Adrenal gland (tissue), 12 donors: ENCODE data around the gene SEMA3F. TPM values are rescaled to one million over a fixed set of nuclear protein-coding genes. Genes with fewer than 3 reads are reported as not detected.

Source experiments
- DNase-seq, 7 donors: peaks; one replicate each; pipeline ENCODE4 v3.0.0-alpha.2; 2019 to 2020
- H3K27ac ChIP-seq, 5 donors: fragments of 200-600 bp; sonication (generic) in 4 of 5; 1 replicate in 3 of 5; 2 replicates in 2 of 5; pipeline versions ENCODE4 v1.5.1 to v1.8.0; 2016 to 2020; ENCODE audit warnings: mild to moderate bottlenecking in 1 of 5
- H3K27me3 ChIP-seq: fragments of 200-600 bp; 2 replicates; pipeline ENCODE4 v1.8.0; 2021
- H3K36me3 ChIP-seq, 2 donors: fragments of 200-600 bp; replicated peaks in 1 of 2; 1 replicate in 1 of 2; 2 replicates in 1 of 2; pipeline versions ENCODE4 v1.5.1 to v1.8.0; 2018 to 2022
- H3K4me1 ChIP-seq, 2 donors: fragments of 200-600 bp; replicated peaks in 1 of 2; 1 replicate in 1 of 2; 2 replicates in 1 of 2; pipeline versions ENCODE4 v1.5.1 to v1.8.0; 2018 to 2021
- H3K4me3 ChIP-seq, 4 donors: fragments of 200-600 bp; sonication (generic) in 3 of 4; one replicate each; pipeline ENCODE4 v1.5.1; 2016 to 2018
- H3K9me3 ChIP-seq, 3 donors: fragments of 200-600 bp; sonication (generic) in 1 of 3; replicated peaks in 1 of 3; 1 replicate in 2 of 3; 2 replicates in 1 of 3; pipeline versions ENCODE4 v1.5.1 to v1.8.0; 2016 to 2021
- CTCF ChIP-seq, 6 experiments: fragments of 450-650 bp in 4 of 6; fragments of 200-600 bp in 2 of 6; sonication (generic) in 1 of 6; IDR thresholded peaks; 1 replicate in 5 of 6; 2 replicates in 1 of 6; pipeline versions ENCODE4 v1.5.1 to v1.8.0; 2016 to 2021; ENCODE audit warnings: antibody characterized with exemption in 6 of 6, mild to moderate bottlenecking in 2 of 6, moderate library complexity in 1 of 6
- POLR2A ChIP-seq, 2 donors: fragments of 450-650 bp; IDR thresholded peaks; one replicate each; pipeline ENCODE4 v1.6.1; 2017; ENCODE audit warnings: antibody characterized with exemption in 2 of 2, mild to moderate bottlenecking in 2 of 2, moderate library complexity in 1 of 2
- WGBS, 4 donors: extraction: QIAGEN DNeasy Blood & Tissue Kit in 2 of 4; methylation state at CpG; one replicate each; pipeline versions ENCODE4 v1.1.5 to v1.1.7; 2013 to 2017; 5-methylcytosine and 5-hydroxymethylcytosine counted together
- intact Hi-C, 2 donors: fragments of 100-400 bp; cut with DNase I; formaldehyde crosslinking; loops; one replicate each; pipeline versions ENCODE4 v1.14.1 to v1.15.0; 2022 to 2023
- polyA plus RNA-seq, 3 donors: library from polyadenylated mRNA; stranded (reverse); fragments of 200-250 nt in 2 of 3; fragments of 350-450 nt in 1 of 3; fragmentation: Illumina TruSeq in 1 of 3; extraction: RNeasy Lipid Tissue Mini Kit (QIAGEN cat#74804) in 1 of 3; gene quantifications; one replicate each; pipeline ENCODE4 v1.2.3, GENCODE V29; 2013 to 2014
- total RNA-seq, 9 donors: library from RNA; depleted of rRNA in 4 of 9; stranded (reverse); fragments of >200 nt in 4 of 9; fragments of 120-200 nt in 1 of 9; fragmentation: NEBNext Ultra II Directional in 1 of 9; extraction: Animal tissue kit (Norgen Biotek cat#: 25700) in 1 of 9; gene quantifications; one replicate each; pipeline versions ENCODE4 v1.1.0 to v1.2.4, GENCODE V29; 2013 to 2023
- donor health status: healthy with polysubstance abuse.
- donor health status: Bipolar disorder and iron deficiency.
- donor health status: DM: yes; HTN: yes; CAD: no.
- donor health status: DM: no; HTN: no; CAD: no.
- donor health status: DM: no; HTN: no; CAD: no.
- donor health status: DM: yes; HTN: yes; CAD: no.

SEMA3F gene
- total and polyA plus RNA-seq, 12 donors: 1.6 to 21.1 (median 13.6) TPM

- Histone ChIP-seq H3K27ac (no peak overlapping the region), H3K4me1 (no peaks in the 10 kb centered on the region), H3K27me3 (no peaks in the 10 kb centered on the region), H3K36me3 (no peaks in the 10 kb centered on the region), H3K9me3 (no peaks in the 10 kb centered on the region), H3K4me3 (no peak overlapping the region)
- no peak for DNase-seq
- intact Hi-C loops: no loop called here
- 73 to 100% (median 79%) methylated on average over 1 to 2 of the region's 2 CpGs for WGBS, 4 donors
- TF ChIP-seq POLR2A (IDR thresholded peaks at IDR 0.05) (no peak), CTCF (IDR thresholded peaks at IDR 0.05) (no peak)
Measured at GRCh38 chr3:50211930-50212329, 56.8 kb downstream of the SEMA3F start.

- Histone ChIP-seq H3K4me3 (no peak overlapping the region), H3K36me3 (no peaks in the 10 kb centered on the region), H3K27ac (no peak overlapping the region), H3K27me3 (no peaks in the 10 kb centered on the region), H3K4me1 (no peaks in the 10 kb centered on the region), H3K9me3 (no peaks in the 10 kb centered on the region)
- no peak for TF ChIP-seq CTCF (IDR thresholded peaks at IDR 0.05)
- TF ChIP-seq POLR2A (IDR thresholded peaks at IDR 0.05): no peak
- 82 to 100% (median 85%) methylated on average over 1 to 4 of the region's 4 CpGs for WGBS, 4 donors
- intact Hi-C loops: no loop called here
- DNase-seq: no peak
Measured at GRCh38 chr3:50212502-50212901, 57.4 kb downstream of the SEMA3F start.

GRCh38 chr3:50212971-50213370, 57.8 kb downstream of the SEMA3F start:
- WGBS, 4 donors: 87 to 100% (median 97%) methylated on average over 2 to 3 of the region's 3 CpGs
- intact Hi-C loops: no loop called here
- H3K4me3 ChIP-seq: no peak overlapping the region
- TF ChIP-seq CTCF (IDR thresholded peaks at IDR 0.05) (no peak), POLR2A (IDR thresholded peaks at IDR 0.05) (no peak)
- H3K27me3 ChIP-seq: no peaks in the 10 kb centered on the region
- H3K36me3 ChIP-seq: no peaks in the 10 kb centered on the region
- no peaks in the 10 kb centered on the region for H3K9me3 ChIP-seq
- H3K27ac ChIP-seq: no peak overlapping the region
- H3K4me1 ChIP-seq: no peaks in the 10 kb centered on the region
- DNase-seq: no peak

GRCh38 chr3:50213373-50213772, 58.2 kb downstream of the SEMA3F start:
- TF ChIP-seq POLR2A (IDR thresholded peaks at IDR 0.05) (no peak), CTCF (IDR thresholded peaks at IDR 0.05) (no peak)
- no peak overlapping the region for H3K27ac ChIP-seq
- H3K4me3 ChIP-seq: no peak overlapping the region
- WGBS, 4 donors: 81 to 85% (median 83%) methylated on average over 7 to 12 of the region's 12 CpGs; no CpG with 5 or more reads in 1 of the 4 donors
- no peaks in the 10 kb centered on the region for H3K27me3 ChIP-seq
- intact Hi-C loops: no loop called here
- no peaks in the 10 kb centered on the region for H3K9me3 ChIP-seq
- no peak for DNase-seq
- H3K36me3 ChIP-seq: no peaks in the 10 kb centered on the region
- no peaks in the 10 kb centered on the region for H3K4me1 ChIP-seq
